Right ventricle myocardium superior (tissue), 1 donor: ENCODE measurements around the gene BRINP2. TPM values are rescaled to one million over a fixed set of nuclear protein-coding genes. Genes with fewer than 3 reads are reported as not detected.

Source experiments
- total RNA-seq: library from RNA; stranded (reverse); fragmentation: NEBNext Ultra II Directional; extraction: Animal tissue kit (Norgen Biotek cat#: 25700); gene quantifications from one replicate; pipeline ENCODE4 v1.2.1, GENCODE V29; 2021
- donor health status: DM: no; HTN: yes; CAD: no; lungs with severe emphysema.

Gene BRINP2
- total RNA-seq, 1 donor from 2014 or later: 0.65 TPM

Other genes with a start within 250 kb of the BRINP2 start
- 0.32 TPM for gene ASTN1, start 6.2 kb upstream of the BRINP2 start, total RNA-seq